IPS-NIHi11 (cell line): Measurements from ENCODE around the gene ABLIM1.
A peak's percentile ranks its signal among the peaks of the same experiment; 100 is the strongest.
"Not testable (repeated sequence)": the region's sequence is repeated elsewhere in the genome, so short reads cannot be mapped to it uniquely, and the experiment has no call there.

ENCODE experiments used
- DNase-seq: peaks from one replicate; pipeline ENCODE4 v3.0.0; 2012; ENCODE audit warnings: mixed read lengths, low spot score

The ABLIM1 gene

GRCh38 chr10:114658175-114658574, at the start of gene ABLIM1:
Gene ABLIM1, minus strand, starts transcription at chr10:114658275. Its CDS starts 75 bp downstream, at chr10:114658200.
- DNase-seq, result no peak

DNA sequence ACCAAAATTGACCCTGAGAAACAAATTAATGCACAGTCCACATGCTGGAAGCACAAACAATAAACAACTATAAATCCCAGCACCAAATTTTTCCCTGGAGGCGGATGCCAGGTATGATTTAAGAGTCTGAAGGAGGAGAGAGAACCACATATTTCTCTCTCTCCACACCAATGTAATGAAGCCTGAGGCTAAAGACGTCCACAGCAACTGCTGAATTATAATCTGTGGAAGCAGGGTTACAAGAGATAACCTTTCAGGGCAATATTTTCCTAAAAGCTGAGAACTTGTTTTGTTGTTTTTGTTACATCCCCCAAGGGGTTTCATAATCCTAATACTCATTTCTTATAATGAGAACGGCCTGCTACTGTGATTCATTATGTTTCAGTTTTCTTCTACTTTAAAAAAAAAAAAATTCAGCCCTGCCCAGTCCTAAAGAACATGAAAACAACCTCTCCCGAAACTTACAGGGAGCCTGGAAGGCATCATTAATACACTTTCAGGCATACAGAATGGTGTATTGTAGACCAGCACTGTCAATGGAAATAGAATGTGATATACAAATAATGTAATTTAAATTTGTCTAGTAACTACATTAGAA, 48.5 kb upstream of the ABLIM1 start:
- no peak for DNase-seq

GRCh38 chr10:114704679-114705078, 46.6 kb upstream of the ABLIM1 start:
- no peak for DNase-seq

DNA sequence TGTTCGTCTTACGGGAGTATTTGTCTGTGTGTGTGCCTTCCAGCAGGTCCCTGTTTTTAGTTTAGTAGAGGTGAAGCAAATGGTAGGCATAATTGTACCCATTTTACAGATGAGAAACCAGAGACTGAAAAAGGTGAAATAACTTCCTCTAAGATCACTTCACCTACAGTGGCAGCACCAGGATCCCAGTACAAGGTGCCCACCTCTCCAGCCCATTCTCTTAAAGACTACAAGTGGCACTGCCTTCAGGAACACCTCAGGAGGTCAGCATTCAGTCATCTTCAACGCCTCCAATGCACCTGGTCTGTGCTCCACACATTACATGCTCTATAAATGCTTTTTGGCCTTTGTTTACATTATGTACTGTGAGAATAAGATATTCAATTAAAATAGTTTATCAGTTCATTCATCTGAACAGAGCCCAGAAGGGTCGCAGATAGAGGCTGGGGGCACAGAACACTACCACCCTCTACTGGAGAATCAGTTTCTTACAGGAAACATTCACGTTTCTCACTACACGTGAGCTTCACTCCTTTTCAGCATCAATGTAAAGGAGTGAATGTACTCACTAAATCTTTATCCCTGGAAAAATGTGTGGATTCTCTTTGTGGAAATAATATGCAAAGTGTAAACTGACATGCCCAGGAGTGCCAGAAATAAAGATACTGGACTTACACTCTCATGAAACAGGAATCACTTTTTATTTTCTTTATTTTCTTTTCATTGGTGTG, 45.5 kb upstream of the ABLIM1 start:
- DNase-seq, result peak; percentile 61

- DNase-seq, result no peak
These were observed 40.4 kb upstream of the ABLIM1 start for GRCh38 chr10:114698271-114699061.

DNA sequence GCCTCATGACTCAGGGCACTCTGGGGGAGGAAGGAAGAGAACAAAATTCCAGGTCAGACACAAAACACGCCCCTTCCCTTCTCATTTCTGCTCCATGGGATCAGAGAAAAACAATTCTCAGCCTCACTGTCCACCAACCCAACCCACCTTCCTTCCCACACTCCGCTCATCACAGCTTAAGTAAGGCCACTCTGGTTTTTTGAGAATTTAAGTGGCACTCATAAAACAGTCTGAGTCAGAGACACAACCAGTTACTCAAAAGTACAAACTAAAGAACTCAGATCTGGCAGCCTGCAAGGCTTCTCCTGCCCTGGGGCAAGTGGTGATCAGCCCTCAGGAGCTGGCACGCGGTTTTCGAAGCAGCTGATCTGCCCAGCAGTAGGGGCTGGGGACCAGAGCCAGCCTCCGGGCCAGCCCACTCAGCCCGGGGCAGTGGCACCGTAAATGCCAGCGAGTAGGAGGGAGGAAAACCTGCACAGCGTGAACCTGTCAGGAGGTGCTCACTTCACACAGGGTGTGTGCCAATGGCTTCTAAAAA, 39.1 kb upstream of the ABLIM1 start:
- peak; percentile 30 for DNase-seq

GRCh38 chr10:114696301-114696700, 38.2 kb upstream of the ABLIM1 start:
- DNase-seq, result not testable (repeated sequence)

- DNase-seq, result peak; percentile 69
These were observed 36.7 kb upstream of the ABLIM1 start for GRCh38 chr10:114694752-114695151.

GRCh38 chr10:114694062-114694461, 36.0 kb upstream of the ABLIM1 start:
- DNase-seq, result no peak

GRCh38 chr10:114691442-114691941, 33.4 kb upstream of the ABLIM1 start:
- DNase-seq, result no peak

DNA sequence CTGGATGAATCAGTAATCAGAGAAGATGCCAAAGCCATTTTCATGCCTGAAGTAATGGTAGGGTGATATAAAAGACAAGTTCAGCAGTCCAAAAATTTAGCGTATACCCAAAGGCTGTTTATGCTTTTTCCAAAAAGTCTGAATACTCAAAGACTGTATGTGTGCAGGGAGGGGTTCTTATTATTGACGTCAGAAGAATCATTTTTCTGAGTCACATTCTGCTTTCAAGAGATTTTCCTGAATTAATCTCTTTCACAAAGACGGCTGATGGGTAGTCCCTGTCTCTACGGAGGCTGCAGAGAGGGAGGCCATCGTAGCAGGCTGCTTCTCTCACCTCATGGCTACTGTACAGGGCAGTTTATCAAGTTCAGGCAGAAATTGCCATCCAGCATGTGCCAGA, 30.7 kb upstream of the ABLIM1 start:
- no peak for DNase-seq

DNA sequence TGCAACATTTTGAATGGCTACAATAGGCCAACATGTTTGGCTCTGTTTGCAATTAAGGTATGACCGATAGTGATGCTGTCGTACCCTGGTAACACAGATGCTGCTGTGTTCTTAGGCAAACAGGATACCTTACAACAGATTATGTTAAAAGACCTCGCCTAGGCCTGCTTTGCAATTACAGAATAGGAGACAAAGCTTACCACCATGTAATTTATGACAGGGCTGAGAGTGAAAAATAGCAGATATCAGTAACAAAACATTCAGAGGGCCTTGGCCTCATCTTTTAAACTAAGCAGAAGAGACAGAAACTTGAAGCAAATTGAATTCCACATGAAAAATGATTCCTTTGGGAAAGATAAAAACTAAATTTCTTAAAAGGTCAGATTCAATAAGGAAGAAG, 29.4 kb upstream of the ABLIM1 start:
- DNase-seq, result no peak

- no peak for DNase-seq
These were observed 27.9 kb upstream of the ABLIM1 start for GRCh38 chr10:114686013-114686412.

- no peak for DNase-seq
These were observed 27.4 kb upstream of the ABLIM1 start for GRCh38 chr10:114685456-114685855.

DNA sequence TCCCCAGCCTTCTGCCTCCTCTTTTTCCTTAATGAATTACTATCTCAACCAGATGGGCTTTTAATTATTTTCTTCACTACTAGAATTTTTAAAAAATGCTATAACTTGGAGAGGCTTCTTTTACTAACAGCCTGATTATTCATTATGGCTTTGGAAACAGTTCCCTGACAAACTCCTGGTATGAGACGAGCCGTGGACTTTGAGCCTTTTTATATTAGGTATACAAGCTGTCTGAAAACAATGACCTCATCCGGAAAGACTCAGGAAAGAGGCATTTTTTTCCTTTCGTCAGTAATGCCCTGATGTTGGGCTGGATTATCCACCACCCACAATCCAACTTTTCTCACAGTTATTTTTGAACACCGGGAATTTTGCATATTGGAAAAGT, 26.7 kb upstream of the ABLIM1 start:
- no peak for DNase-seq

GRCh38 chr10:114684084-114684821, 26.2 kb upstream of the ABLIM1 start:
- DNase-seq, result no peak

DNA sequence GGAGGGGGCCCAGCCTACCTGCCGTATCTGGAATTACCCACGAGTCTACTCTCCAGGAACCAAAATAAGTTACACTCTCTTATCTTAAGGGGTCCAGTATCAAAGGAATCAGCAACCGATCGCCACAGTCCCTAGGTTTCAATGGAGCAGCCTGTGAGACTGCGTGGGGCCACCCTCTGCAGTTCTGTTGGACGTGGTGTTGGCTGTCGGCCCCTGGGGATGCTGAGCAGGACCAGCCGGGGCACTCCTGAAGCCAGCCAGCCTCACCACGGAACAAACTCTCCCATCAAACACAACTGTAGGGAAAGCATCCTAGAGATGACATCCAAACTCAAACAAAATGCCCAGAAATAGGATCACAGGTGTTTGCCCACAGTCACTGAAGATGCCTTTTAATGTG, 25.5 kb upstream of the ABLIM1 start:
- DNase-seq, result no peak

DNA sequence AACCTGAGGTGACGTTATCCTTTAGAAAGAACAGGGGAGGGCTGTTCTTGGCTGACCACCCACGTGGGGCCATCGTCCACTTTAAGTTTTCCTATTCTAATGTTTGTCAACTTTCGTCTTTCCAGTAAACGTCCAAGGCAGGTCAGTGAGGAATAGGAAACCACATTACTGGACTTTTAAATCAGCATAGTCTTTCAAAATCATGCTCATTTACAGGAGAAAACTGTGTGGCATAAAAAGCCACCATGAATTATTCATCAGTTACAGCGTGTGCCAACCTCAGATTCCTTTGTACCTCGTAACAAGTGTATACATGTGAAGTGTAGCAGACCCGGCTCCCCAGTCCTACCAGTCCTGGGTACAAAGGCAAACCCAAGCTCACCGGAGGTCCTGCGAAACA, 25.1 kb upstream of the ABLIM1 start:
- no peak for DNase-seq

- no peak for DNase-seq
These were observed 24.5 kb upstream of the ABLIM1 start for GRCh38 chr10:114682532-114682931.

GRCh38 chr10:114682121-114682520, 24.0 kb upstream of the ABLIM1 start:
- no peak for DNase-seq

DNA sequence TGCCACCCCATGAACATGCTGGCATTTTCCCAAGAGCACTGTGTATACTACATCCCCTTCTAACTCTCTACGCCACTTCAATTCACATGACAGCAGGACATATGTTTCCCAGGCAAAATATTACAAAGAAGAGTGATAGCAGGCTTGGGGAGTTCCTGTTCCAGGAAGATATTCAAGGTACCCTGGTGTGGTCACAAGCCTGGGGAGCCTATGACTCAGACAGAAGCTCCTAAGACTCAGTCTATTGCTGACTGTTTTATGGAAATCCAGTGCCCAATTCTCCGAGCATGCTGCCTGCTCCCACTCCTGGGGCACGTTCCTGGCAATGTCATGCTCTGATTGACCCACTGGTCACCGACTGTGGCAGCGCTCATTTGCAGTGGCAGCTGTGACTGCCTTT, 23.5 kb upstream of the ABLIM1 start:
- no peak for DNase-seq

DNA sequence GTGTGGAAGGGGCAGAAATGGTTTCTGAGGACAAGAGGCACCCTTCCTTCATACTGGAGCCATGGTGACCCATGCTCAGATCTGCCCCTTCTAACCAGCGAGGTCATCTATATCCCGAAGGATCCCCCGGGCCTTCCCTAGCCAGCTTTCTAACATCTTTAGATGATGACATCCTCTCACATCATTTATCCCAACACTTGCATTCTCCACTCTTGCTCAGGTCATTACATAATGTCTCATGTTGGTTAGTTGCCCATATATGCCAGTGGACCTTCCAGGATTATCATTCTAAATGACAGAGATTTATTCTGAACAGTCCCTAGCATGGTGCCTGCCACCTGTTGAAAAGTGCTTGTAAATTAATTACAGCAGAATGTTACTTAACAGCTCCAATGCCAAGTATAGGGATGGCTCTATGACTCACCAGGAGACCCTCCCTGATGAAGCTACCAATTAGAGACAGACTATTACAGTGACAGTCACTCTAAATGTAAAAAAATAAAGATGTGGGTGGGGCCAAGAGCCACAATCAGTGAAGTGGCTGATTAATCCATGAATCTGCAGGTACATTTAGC, 22.6 kb upstream of the ABLIM1 start:
- no peak for DNase-seq
